B cell (primary cell): Measurements from ENCODE around the gene CDK5RAP1. TPM values are rescaled to one million over a fixed set of nuclear protein-coding genes. Genes with fewer than 3 reads are reported as not detected.

Source experiments
- ATAC-seq: fragments of 200-7000 bp; cut with Tn5 transposase; one replicate; pipeline ENCODE4 v1.10.0; 2021; ENCODE audit warnings: low read depth, mild to moderate bottlenecking, moderate number of reproducible peaks, moderate library complexity
- CTCF ChIA-PET: fragments of 350-600 bp; sonication (Branson Sonifier 250); formaldehyde crosslinking; loops from one replicate; lab custom pipeline; 2021; ENCODE audit warnings: antibody characterized with exemption, inconsistent platforms; lab: Charles Lee
- POLR2A ChIA-PET: fragments of 350-600 bp; sonication (Branson Sonifier 250); formaldehyde crosslinking; loops from one replicate; lab custom pipeline; 2021; ENCODE audit warnings: antibody characterized with exemption; lab: Charles Lee
- DNase-seq: peaks from one replicate; pipeline ENCODE4 v3.0.0; 2013
- H2AFZ ChIP-seq: 2 replicates; pipeline ENCODE4 v1.6.1; 2012; ENCODE audit warnings: mild to moderate bottlenecking, low read depth, low read length; ENCODE audit not compliant: insufficient read depth, poor library complexity, severe bottlenecking
- H3K27ac ChIP-seq, 2 donors: 1 replicate in 1 of 2; 2 replicates in 1 of 2; pipeline ENCODE4 v1.5.1; 2012 to 2013; ENCODE audit warnings: low read length in 2 of 2, mild to moderate bottlenecking in 2 of 2, moderate library complexity in 1 of 2
- H3K27me3 ChIP-seq, 4 experiments: fragments of 200-600 bp in 1 of 4; sonication (generic) in 1 of 4; replicated peaks in 1 of 4; 1 replicate in 2 of 4; 2 replicates in 2 of 4; pipeline versions ENCODE4 v1.6.1 to v1.7.0; 2013 to 2016; ENCODE audit warnings: low read length in 3 of 4, mild to moderate bottlenecking in 2 of 4, mixed read lengths in 1 of 4, moderate library complexity in 1 of 4; ENCODE audit not compliant: insufficient read depth in 4 of 4, control insufficient read depth in 3 of 4; ENCODE audit errors: control extremely low read depth in 1 of 4
- H3K36me3 ChIP-seq, 2 experiments: replicated peaks in 1 of 2; 1 replicate in 1 of 2; 2 replicates in 1 of 2; pipeline versions ENCODE4 v1.6.1 to v1.7.1; 2013; ENCODE audit warnings: low read length in 1 of 2; ENCODE audit not compliant: insufficient read depth in 2 of 2, control insufficient read depth in 1 of 2; ENCODE audit errors: control extremely low read depth in 1 of 2, extremely low read depth in 1 of 2
- H3K4me1 ChIP-seq, 2 donors: fragments of 200-600 bp in 1 of 2; sonication (generic) in 1 of 2; 1 replicate in 1 of 2; 2 replicates in 1 of 2; pipeline versions ENCODE4 v1.5.1 to v1.6.1; 2013 to 2017; ENCODE audit warnings: low read length in 2 of 2; ENCODE audit not compliant: control insufficient read depth in 2 of 2, insufficient read depth in 2 of 2
- H3K4me2 ChIP-seq: replicated peaks from 2 replicates; pipeline ENCODE3; 2012; ENCODE audit warnings: mild to moderate bottlenecking, low read depth, low read length; ENCODE audit not compliant: poor library complexity, severe bottlenecking
- H3K4me3 ChIP-seq, 5 experiments: fragments of 200-600 bp in 1 of 5; sonication (generic) in 1 of 5; 1 replicate in 3 of 5; 2 replicates in 2 of 5; pipeline versions ENCODE4 v1.5.1 to v1.7.0; 2011 to 2016; ENCODE audit warnings: low read length in 4 of 5, mild to moderate bottlenecking in 4 of 5, low read depth in 2 of 5, control low read depth in 1 of 5, moderate library complexity in 1 of 5; ENCODE audit not compliant: insufficient read depth in 1 of 5; ENCODE audit errors: control extremely low read depth in 1 of 5, extremely low read depth in 1 of 5
- H3K79me2 ChIP-seq: fragments of 200-600 bp; sonication (generic); one replicate; pipeline ENCODE4 v1.6.0; 2016; ENCODE audit warnings: low read length; ENCODE audit not compliant: control insufficient read depth, insufficient read depth
- H3K9ac ChIP-seq: fragments of 200-600 bp; sonication (generic); 2 replicates; pipeline ENCODE4 v1.6.1; 2017; ENCODE audit warnings: mild to moderate bottlenecking, low read length, moderate library complexity
- H3K9me3 ChIP-seq, 3 donors: one replicate each; pipeline versions ENCODE4 v1.6.1 to v1.7.1; 2013; ENCODE audit warnings: low read length in 2 of 3; ENCODE audit not compliant: control insufficient read depth in 2 of 3, insufficient read depth in 1 of 3; ENCODE audit errors: control extremely low read depth in 1 of 3
- H4K20me1 ChIP-seq: 2 replicates; pipeline ENCODE4 v1.6.0; 2012; ENCODE audit warnings: mild to moderate bottlenecking, low read length; ENCODE audit not compliant: insufficient read depth, control insufficient read depth, poor library complexity, severe bottlenecking
- H3K27ac Mint-ChIP-seq: one replicate; pipeline ENCODE4 v1.8.0; 2021; ENCODE audit warnings: mixed read lengths
- H3K27me3 Mint-ChIP-seq: one replicate; pipeline ENCODE4 v1.8.0; 2021; ENCODE audit warnings: mixed read lengths
- H3K4me1 Mint-ChIP-seq: one replicate; pipeline ENCODE4 v1.8.0; 2021; ENCODE audit warnings: mixed read lengths
- H3K4me3 Mint-ChIP-seq: one replicate; pipeline ENCODE4 v1.8.0; 2021; ENCODE audit warnings: mixed read lengths
- H3K9me3 Mint-ChIP-seq: one replicate; pipeline ENCODE4 v1.8.0; 2022; ENCODE audit warnings: mixed read lengths; ENCODE audit not compliant: insufficient read depth
- CTCF ChIP-seq: fragments of 200-600 bp; IDR thresholded peaks from one replicate; pipeline ENCODE4 v1.8.0; 2022; ENCODE audit warnings: antibody characterized with exemption, mild to moderate bottlenecking
- EZH2 ChIP-seq: IDR thresholded peaks from 2 replicates; pipeline ENCODE4 v1.6.1; 2012; ENCODE audit warnings: borderline replicate concordance, low read depth, mild to moderate bottlenecking, moderate library complexity, low read length; ENCODE audit not compliant: insufficient read depth, poor library complexity, severe bottlenecking
- WGBS: methylation state at CpG from one replicate; pipeline ENCODE4 v1.1.5; 2013; ENCODE audit warnings: missing lambda C conversion rate; ENCODE audit not compliant: insufficient coverage; 5-methylcytosine and 5-hydroxymethylcytosine counted together
- intact Hi-C: fragments of 100-400 bp; cut with micrococcal nuclease; formaldehyde crosslinking; loops from one replicate; pipeline ENCODE4 v1.10.0; 2022
- polyA plus RNA-seq: library from polyadenylated mRNA; depleted of rRNA; stranded (reverse); fragments of >200 nt; gene quantifications from 2 replicates; pipeline ENCODE4 v1.2.3, GENCODE V29; 2012
- total RNA-seq, 2 donors: library from RNA; stranded (reverse); fragments of 120-200 nt in 1 of 2; gene quantifications; 1 replicate in 1 of 2; 2 replicates in 1 of 2; pipeline versions ENCODE4 v1.2.3 to v1.2.4, GENCODE V29; 2013 to 2022

Gene CDK5RAP1
- total and polyA plus RNA-seq, 2 donors (not counting 1 experiment from before 2014, with no cell fraction given), result 50.4 to 60.5 TPM

- H3K9ac ChIP-seq, result no peak overlapping the region
- POLR2A ChIA-PET, result no interaction called here
- CTCF ChIA-PET, result no interaction called here
- H3K4me3 Mint-ChIP-seq, result no peak overlapping the region
- H2AFZ ChIP-seq, result no peak overlapping the region
- H3K79me2 ChIP-seq, result no peaks in the 10 kb centered on the region
- intact Hi-C loops, result no loop called here
- ATAC-seq (no peak), DNase-seq (no peak)
- no peaks in the 10 kb centered on the region for H3K9me3 Mint-ChIP-seq
- H3K27ac ChIP-seq, result no peak overlapping the region
- no peak overlapping the region for H3K4me3 ChIP-seq
- 88% methylated on average over 8 of the region's 9 CpGs for WGBS
- no peaks in the 10 kb centered on the region for H3K27me3 Mint-ChIP-seq
- H3K9me3 ChIP-seq, result no peaks in the 10 kb centered on the region
- peaks cover 6% of the 10 kb centered on the region for H3K4me1 Mint-ChIP-seq
- no peaks in the 10 kb centered on the region for H3K27me3 ChIP-seq
- H3K4me2 ChIP-seq, result no peak overlapping the region
- H3K27ac Mint-ChIP-seq, result no peak overlapping the region
- TF ChIP-seq CTCF (no peak), EZH2 (no peak)
- peaks cover 0 to 3% of the 10 kb centered on the region in 2 experiments for H3K36me3 ChIP-seq
- H3K4me1 ChIP-seq, result peaks cover 7 to 10% of the 10 kb centered on the region in 2 donors
- H4K20me1 ChIP-seq, result no peaks in the 10 kb centered on the region
Observed at GRCh38 chr20:33345342-33345741, 56.0 kb downstream of the CDK5RAP1 start.

GRCh38 chr20:33343521-33343920, 57.8 kb downstream of the CDK5RAP1 start:
- Histone ChIP-seq H3K27ac (no peak overlapping the region), H3K9me3 (no peaks in the 10 kb centered on the region), H3K4me3 (no peak overlapping the region), H3K4me1 (peaks cover 7 to 10% of the 10 kb centered on the region in 2 donors), H2AFZ (no peak overlapping the region), H3K79me2 (no peaks in the 10 kb centered on the region), H3K4me2 (no peak overlapping the region), H3K36me3 (no peaks in the 10 kb centered on the region), H3K27me3 (no peaks in the 10 kb centered on the region), H4K20me1 (no peaks in the 10 kb centered on the region), H3K9ac (no peak overlapping the region)
- H3K4me3 Mint-ChIP-seq, result no peak overlapping the region
- intact Hi-C loops, result no loop called here
- H3K9me3 Mint-ChIP-seq, result no peaks in the 10 kb centered on the region
- H3K27me3 Mint-ChIP-seq, result no peaks in the 10 kb centered on the region
- 95% methylated on average over 4 of the region's 4 CpGs for WGBS
- H3K4me1 Mint-ChIP-seq, result peaks cover 6% of the 10 kb centered on the region
- ATAC-seq (no peak), DNase-seq (no peak)
- no peak overlapping the region for H3K27ac Mint-ChIP-seq
- CTCF ChIA-PET, result no interaction called here
- POLR2A ChIA-PET, result no interaction called here
- TF ChIP-seq EZH2 (no peak), CTCF (no peak)
